ENCODE data around the gene NFIA. TPM values are rescaled to one million over a fixed set of nuclear protein-coding genes. Genes with fewer than 3 reads are reported as not detected.

Gene NFIA
- total and polyA plus RNA-seq, 12 donors, result 15.6 to 109 (median 66.3) TPM

DNA sequence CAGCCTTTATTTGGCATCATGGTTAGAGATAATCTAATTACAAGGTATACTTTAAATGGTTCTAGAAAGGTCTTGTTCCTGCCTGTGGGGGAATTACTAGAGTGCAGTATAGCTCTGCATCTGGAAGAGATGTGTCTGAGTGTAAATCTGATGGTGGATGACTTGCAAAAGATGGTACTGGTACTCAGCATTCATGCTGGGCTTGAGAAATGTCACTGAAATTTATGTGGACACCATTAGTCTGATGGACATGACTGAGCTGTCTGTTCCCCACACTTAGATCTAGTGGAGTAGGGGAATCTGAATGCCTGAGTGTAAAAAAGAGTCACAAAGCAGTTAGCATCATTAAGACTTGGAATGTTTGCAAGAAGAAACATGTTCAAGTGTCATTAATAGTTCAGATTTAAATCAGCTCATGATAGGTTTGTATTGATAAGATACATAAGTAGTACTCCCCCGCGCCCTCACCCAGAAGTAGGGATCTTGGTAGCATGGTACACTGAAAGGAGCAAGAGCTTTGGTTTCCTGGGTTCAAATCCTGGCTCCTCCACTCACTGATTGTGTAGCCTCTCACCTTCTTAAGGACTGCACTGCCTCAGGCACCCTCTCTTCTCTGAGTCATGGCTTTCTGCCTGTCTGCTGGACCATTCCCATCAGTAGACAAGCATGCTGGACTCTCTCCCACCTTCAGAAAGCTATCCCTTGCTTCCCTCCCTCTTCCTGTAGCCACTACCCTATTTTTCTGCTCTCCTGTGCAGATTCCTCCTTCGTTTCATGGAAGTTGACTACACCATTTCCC, 292.9 kb downstream of the NFIA start:
- no peak for DNase-seq
- no peak overlapping the region for H3K4me3 ChIP-seq
- no peaks in the 10 kb centered on the region for H3K9me3 ChIP-seq (replicated peaks in 1 of 3)
- H3K4me1 ChIP-seq (replicated peaks in 1 of 2), result peaks cover 0 to 8% of the 10 kb centered on the region in 2 donors
- H3K36me3 ChIP-seq (replicated peaks in 1 of 2), result no peaks in the 10 kb centered on the region
- 89 to 99% (median 93%) methylated on average over 3 of the region's 3 CpGs for WGBS, 4 donors
- no peak overlapping the region for H3K27ac ChIP-seq
- no peaks in the 10 kb centered on the region for H3K27me3 ChIP-seq
- intact Hi-C loops (cut with DNase I), result no loop called here
- TF ChIP-seq POLR2A (IDR thresholded peaks at IDR 0.05), result no peak
- TF ChIP-seq, protein P1, sequence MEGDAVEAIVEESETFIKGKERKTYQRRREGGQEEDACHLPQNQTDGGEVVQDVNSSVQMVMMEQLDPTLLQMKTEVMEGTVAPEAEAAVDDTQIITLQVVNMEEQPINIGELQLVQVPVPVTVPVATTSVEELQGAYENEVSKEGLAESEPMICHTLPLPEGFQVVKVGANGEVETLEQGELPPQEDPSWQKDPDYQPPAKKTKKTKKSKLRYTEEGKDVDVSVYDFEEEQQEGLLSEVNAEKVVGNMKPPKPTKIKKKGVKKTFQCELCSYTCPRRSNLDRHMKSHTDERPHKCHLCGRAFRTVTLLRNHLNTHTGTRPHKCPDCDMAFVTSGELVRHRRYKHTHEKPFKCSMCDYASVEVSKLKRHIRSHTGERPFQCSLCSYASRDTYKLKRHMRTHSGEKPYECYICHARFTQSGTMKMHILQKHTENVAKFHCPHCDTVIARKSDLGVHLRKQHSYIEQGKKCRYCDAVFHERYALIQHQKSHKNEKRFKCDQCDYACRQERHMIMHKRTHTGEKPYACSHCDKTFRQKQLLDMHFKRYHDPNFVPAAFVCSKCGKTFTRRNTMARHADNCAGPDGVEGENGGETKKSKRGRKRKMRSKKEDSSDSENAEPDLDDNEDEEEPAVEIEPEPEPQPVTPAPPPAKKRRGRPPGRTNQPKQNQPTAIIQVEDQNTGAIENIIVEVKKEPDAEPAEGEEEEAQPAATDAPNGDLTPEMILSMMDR (IDR thresholded peaks at IDR 0.05), result no peak

GRCh38 chr1:61376151-61376550, 293.8 kb downstream of the NFIA start:
- no peaks in the 10 kb centered on the region for H3K27me3 ChIP-seq
- 94 to 99% (median 96%) methylated on average over 2 of the region's 2 CpGs for WGBS, 4 donors
- peaks cover 0 to 8% of the 10 kb centered on the region in 2 donors for H3K4me1 ChIP-seq (replicated peaks in 1 of 2)
- H3K9me3 ChIP-seq (replicated peaks in 1 of 3), result no peaks in the 10 kb centered on the region
- intact Hi-C loops (cut with DNase I), result no loop called here
- H3K36me3 ChIP-seq (replicated peaks in 1 of 2), result no peaks in the 10 kb centered on the region
- TF ChIP-seq POLR2A (IDR thresholded peaks at IDR 0.05), result no peak
- TF ChIP-seq, protein P1 (IDR thresholded peaks at IDR 0.05), result no peak
- DNase-seq, result no peak
- no peak overlapping the region for H3K4me3 ChIP-seq
- no peak overlapping the region for H3K27ac ChIP-seq

- no peaks in the 10 kb centered on the region for H3K9me3 ChIP-seq (replicated peaks in 1 of 3)
- peaks cover 0 to 8% of the 10 kb centered on the region in 2 donors for H3K4me1 ChIP-seq (replicated peaks in 1 of 2)
- H3K27me3 ChIP-seq, result no peaks in the 10 kb centered on the region
- DNase-seq, result no peak
- 86 to 89% (median 87%) methylated on average over 7 of the region's 7 CpGs for WGBS, 4 donors
- intact Hi-C loops (cut with DNase I), result no loop called here
- no peak overlapping the region for H3K27ac ChIP-seq
- no peaks in the 10 kb centered on the region for H3K36me3 ChIP-seq (replicated peaks in 1 of 2)
- TF ChIP-seq POLR2A (IDR thresholded peaks at IDR 0.05), result no peak
- TF ChIP-seq, protein P1 (IDR thresholded peaks at IDR 0.05), result no peak
- no peak overlapping the region for H3K4me3 ChIP-seq
These were observed 295.0 kb downstream of the NFIA start for GRCh38 chr1:61377242-61377958.

- Histone ChIP-seq H3K4me1 (replicated peaks in 1 of 2) (no peaks in the 10 kb centered on the region), H3K9me3 (replicated peaks in 1 of 3) (no peaks in the 10 kb centered on the region), H3K4me3 (no peak overlapping the region), H3K27ac (no peak overlapping the region), H3K27me3 (no peaks in the 10 kb centered on the region), H3K36me3 (replicated peaks in 1 of 2) (peaks cover 0 to 7% of the 10 kb centered on the region in 2 donors)
- TF ChIP-seq, protein P1 (IDR thresholded peaks at IDR 0.05), result no peak
- TF ChIP-seq POLR2A (IDR thresholded peaks at IDR 0.05), result no peak
- 70 to 92% (median 83%) methylated on average over 4 of the region's 4 CpGs for WGBS, 4 donors
- no peak for DNase-seq
- intact Hi-C loops (cut with DNase I), result no loop called here
These were observed 296.3 kb downstream of the NFIA start for GRCh38 chr1:61378494-61379180.
